Measurements from ENCODE around the gene VOPP1. TPM values are rescaled to one million over a fixed set of nuclear protein-coding genes. Genes with fewer than 3 reads are reported as not detected.
A peak's percentile ranks its signal among the peaks of the same experiment; 100 is the strongest.

The VOPP1 gene
- total RNA-seq, 2 experiments from 2014 or later: 49.6 to 53.1 TPM

GRCh38 chr7:55527307-55527706 is 45.0 kb downstream of the VOPP1 start:
- H3K27ac ChIP-seq (ENCODE audit: low read depth in 1 of 2, low read length in 2 of 2): no peak overlapping the region
- Mint-ChIP-seq H3K36me3 (ENCODE audit: low read depth) (peaks cover 12% of the 10 kb centered on the region), H3K27me3 (no peaks in the 10 kb centered on the region), H3K4me1 (ENCODE audit: low read depth) (peaks cover 77% of the 10 kb centered on the region), H3K9me3 (no peaks in the 10 kb centered on the region), H3K27ac (no peak overlapping the region), H3K4me3 (no peak overlapping the region)
- H3K36me3 ChIP-seq (ENCODE audit: insufficient read depth, low read length): peaks cover 7% of the 10 kb centered on the region
- no peak for ATAC-seq (ENCODE audit: poor library complexity)
- POLR2A ChIA-PET: no interaction called here
- H3K27me3 ChIP-seq (ENCODE audit: control insufficient read depth in 1 of 2, insufficient read depth in 2 of 2, low read length in 2 of 2): no peaks in the 10 kb centered on the region
- no peak for TF ChIP-seq CTCF (IDR thresholded peaks at IDR 0.05)
- CTCF ChIA-PET: no interaction called here
- DNase-seq: no peak
- H3K4me1 ChIP-seq (ENCODE audit: insufficient read depth, low read length): peaks cover 38% of the 10 kb centered on the region
- H3K9me3 ChIP-seq (ENCODE audit: control insufficient read depth in 1 of 2, insufficient read depth in 1 of 2, low read length in 2 of 2): no peaks in the 10 kb centered on the region
- intact Hi-C loops (cut with DNase I, micrococcal nuclease): no loop called here
- H3K4me3 ChIP-seq (ENCODE audit: low read length): no peak overlapping the region

DNA sequence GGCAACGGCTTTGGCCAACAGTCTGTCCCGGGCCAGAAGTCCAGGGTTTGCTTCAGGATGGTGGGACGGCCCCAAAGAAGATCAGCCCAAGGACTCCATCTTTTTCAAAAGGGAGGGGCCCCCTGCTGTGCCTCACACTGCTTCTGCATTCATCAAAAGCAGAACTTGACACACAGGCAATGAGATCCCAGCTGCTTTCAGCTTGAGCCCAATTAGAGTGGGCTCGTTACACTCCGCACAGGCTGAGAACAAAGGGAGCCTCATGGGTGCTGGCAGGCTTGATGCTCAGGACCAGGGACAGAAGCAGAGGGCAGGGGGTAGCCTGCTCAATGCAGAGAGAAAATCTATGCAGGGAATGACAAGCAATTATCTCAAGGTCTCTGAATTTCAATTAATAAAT is 45.5 kb downstream of the VOPP1 start:
- H3K4me1 ChIP-seq (ENCODE audit: insufficient read depth, low read length): peaks cover 39% of the 10 kb centered on the region
- ATAC-seq (ENCODE audit: poor library complexity): no peak

GRCh38 chr7:55526329-55526728 is 46.0 kb downstream of the VOPP1 start:
- H3K27ac ChIP-seq (ENCODE audit: low read depth in 1 of 2, low read length in 2 of 2): no peak overlapping the region

More for the DNA sequence above, 45.5 kb downstream of the VOPP1 start:
- no peak overlapping the region for H3K4me3 ChIP-seq (ENCODE audit: low read length)
- Mint-ChIP-seq H3K36me3 (ENCODE audit: low read depth) (peaks cover 10% of the 10 kb centered on the region), H3K4me3 (no peak overlapping the region), H3K27me3 (no peaks in the 10 kb centered on the region), H3K4me1 (ENCODE audit: low read depth) (peaks cover 77% of the 10 kb centered on the region), H3K9me3 (no peaks in the 10 kb centered on the region), H3K27ac (no peak overlapping the region)
- intact Hi-C loops (cut with DNase I, micrococcal nuclease): no loop called here
- no peak for TF ChIP-seq CTCF (IDR thresholded peaks at IDR 0.05)
- POLR2A ChIA-PET: no interaction called here
- H3K9me3 ChIP-seq (ENCODE audit: control insufficient read depth in 1 of 2, insufficient read depth in 1 of 2, low read length in 2 of 2): no peaks in the 10 kb centered on the region
- no peaks in the 10 kb centered on the region for H3K27me3 ChIP-seq (ENCODE audit: control insufficient read depth in 1 of 2, insufficient read depth in 2 of 2, low read length in 2 of 2)
- CTCF ChIA-PET: no interaction called here
- H3K27ac ChIP-seq (ENCODE audit: low read depth in 1 of 2, low read length in 2 of 2): no peak overlapping the region
- no peak for DNase-seq
- peaks cover 8% of the 10 kb centered on the region for H3K36me3 ChIP-seq (ENCODE audit: insufficient read depth, low read length)

More at GRCh38 chr7:55526329-55526728, 46.0 kb downstream of the VOPP1 start:
- Histone ChIP-seq H3K27me3 (ENCODE audit: control insufficient read depth in 1 of 2, insufficient read depth in 2 of 2, low read length in 2 of 2) (no peaks in the 10 kb centered on the region), H3K9me3 (ENCODE audit: control insufficient read depth in 1 of 2, insufficient read depth in 1 of 2, low read length in 2 of 2) (no peaks in the 10 kb centered on the region), H3K4me3 (ENCODE audit: low read length) (no peak overlapping the region), H3K4me1 (ENCODE audit: insufficient read depth, low read length) (peaks cover 40% of the 10 kb centered on the region), H3K36me3 (ENCODE audit: insufficient read depth, low read length) (peaks cover 12% of the 10 kb centered on the region)
- intact Hi-C loops (cut with DNase I, micrococcal nuclease): no loop called here
- DNase-seq (no peak), ATAC-seq (ENCODE audit: poor library complexity) (no peak)
- Mint-ChIP-seq H3K9me3 (no peaks in the 10 kb centered on the region), H3K27ac (peak overlapping the region; percentile 19), H3K27me3 (no peaks in the 10 kb centered on the region), H3K4me1 (ENCODE audit: low read depth) (peaks cover 73% of the 10 kb centered on the region), H3K36me3 (ENCODE audit: low read depth) (peaks cover 13% of the 10 kb centered on the region), H3K4me3 (no peak overlapping the region)
- POLR2A ChIA-PET: no interaction called here
- TF ChIP-seq CTCF (IDR thresholded peaks at IDR 0.05): no peak
- CTCF ChIA-PET: no interaction called here

Measured in CD4-positive, alpha-beta T cell (primary cell).